HT1080 (cell line): ENCODE measurements around the gene ZNF614. TPM values are rescaled to one million over a fixed set of nuclear protein-coding genes. Genes with fewer than 3 reads are reported as not detected.
"Not testable (repeated sequence)": the region's sequence is repeated elsewhere in the genome, so short reads cannot be mapped to it uniquely, and the experiment has no call there.

ENCODE experiments used
- DNase-seq: peaks from one replicate; pipeline ENCODE4 v3.0.0-alpha.2; 2015; ENCODE audit warnings: low read depth
- total RNA-seq: library from RNA; depleted of rRNA; stranded (reverse); fragments of >200 nt; shearing (Covaris generic); gene quantifications from 2 replicates; pipeline ENCODE4 v1.2.3, GENCODE V29; 2014; rRNA removed

The ZNF614 gene
- total RNA-seq, 1 experiment from 2014 or later: 9.1 TPM

- DNase-seq: no peak
Observed at GRCh38 chr19:51993422-51993821, 34.8 kb downstream of the ZNF614 start.

GRCh38 chr19:51986309-51987291 is 41.6 kb downstream of the ZNF614 start, which contains the start of gene ZNF350:
ZNF350 (minus strand) TSS chr19:51986840; CDS start chr19:51974360, 12,480 bp downstream.
- DNase-seq: peak; percentile 90

- DNase-seq: no peak
Observed at GRCh38 chr19:51983361-51983760, 44.8 kb downstream of the ZNF614 start.

GRCh38 chr19:51980926-51981325 is 47.3 kb downstream of the ZNF614 start:
- not testable (repeated sequence) for DNase-seq

GRCh38 chr19:51980116-51980736 is 48.0 kb downstream of the ZNF614 start:
- DNase-seq: no peak

GRCh38 chr19:51978882-51979281 is 49.3 kb downstream of the ZNF614 start:
- DNase-seq: peak; percentile 42

GRCh38 chr19:51977346-51977745 is 50.8 kb downstream of the ZNF614 start:
- DNase-seq: no peak

GRCh38 chr19:51976852-51977251 is 51.3 kb downstream of the ZNF614 start:
- DNase-seq: no peak

GRCh38 chr19:51975787-51976186 is 52.4 kb downstream of the ZNF614 start:
- not testable (repeated sequence) for DNase-seq

GRCh38 chr19:51971624-51972023 is 56.6 kb downstream of the ZNF614 start:
- no peak for DNase-seq

- no peak for DNase-seq
Observed at GRCh38 chr19:51970718-51971117, 57.5 kb downstream of the ZNF614 start.

GRCh38 chr19:51965583-51965982 is 62.6 kb downstream of the ZNF614 start:
- no peak for DNase-seq

Other genes with a start within 250 kb of the ZNF614 start
- gene FPR3, start 233.2 kb downstream of the ZNF614 start, total RNA-seq: not detected in 2 replicates
- 2.5 and 3.0 TPM in 2 replicates for gene ZNF577, start 140.4 kb downstream of the ZNF614 start, total RNA-seq
- gene ZNF649, start 123.4 kb downstream of the ZNF614 start, total RNA-seq: 5.5 and 7.4 TPM in 2 replicates
- 5.4 and 9.0 TPM in 2 replicates for gene ZNF613, start 100.9 kb downstream of the ZNF614 start, total RNA-seq
- gene ZNF350, start 41.5 kb downstream of the ZNF614 start, total RNA-seq: 3.9 and 5.8 TPM in 2 replicates
- 2.5 and 7.9 TPM in 2 replicates for gene ZNF615, start 20.2 kb downstream of the ZNF614 start, total RNA-seq
- 3.2 and 3.3 TPM in 2 replicates for gene ZNF432, start 20.5 kb upstream of the ZNF614 start, total RNA-seq
- 4.8 and 5.8 TPM in 2 replicates for gene ZNF841, start 67.4 kb upstream of the ZNF614 start, total RNA-seq
- 3.8 and 5.6 TPM in 2 replicates for gene ZNF616, start 111.6 kb upstream of the ZNF614 start, total RNA-seq
- 1.0 and 1.9 TPM in 2 replicates for gene ZNF836, start 143.2 kb upstream of the ZNF614 start, total RNA-seq
- gene PPP2R1A, start 161.7 kb upstream of the ZNF614 start, total RNA-seq: 162 and 195 TPM in 2 replicates
- 8.8 and 8.9 TPM in 2 replicates for gene ZNF766, start 241.2 kb upstream of the ZNF614 start, total RNA-seq